Heart left ventricle (tissue), 13 donors: Measurements from ENCODE around the gene SLC6A18.

Source experiments
- POLR2A ChIP-seq, 2 donors: fragments of 450-650 bp; IDR thresholded peaks; one replicate each; pipeline ENCODE4 v1.6.1; 2017; ENCODE audit warnings: antibody characterized with exemption in 2 of 2, mild to moderate bottlenecking in 2 of 2, moderate library complexity in 2 of 2
- TF ChIP-seq, protein P1 (sequence below), 12 donors: fragments of 200-600 bp; sonication (generic) in 4 of 12; IDR thresholded peaks; one replicate each; pipeline versions ENCODE4 v1.5.0 to v1.8.0; 2018 to 2022; ENCODE audit warnings: antibody characterized with exemption in 12 of 12, mild to moderate bottlenecking in 5 of 12
- donor health status: ischemic (EF 13 %, LVEDD 7.1; RV severe dilation, severe dysfunction).
- donor health status: DM: no; HTN: yes; CAD: no.
- donor health status: DM: no; HTN: no; CAD: no.
- donor health status: ischemic (EF 25% LVEDD 6.9; RV normal size, moderate dysfunction).
- donor health status: ischemic (EF 25% LVEDD 5.7; RV mildly dilated, moderate dysfunction).
- donor health status: ischemic (EF 35%, LVEDD 5.7; RV mildly dilated, moderate dysfunction).
- donor health status: nonischemic (EF 11% LVEDD 7.7; RV severe dilation, severe dysfunction).
- donor health status: DM: yes; HTN: yes; CAD: no.
- donor health status: PGD.
- donor health status: ischemic (EF 29% LVEDD 5.4; RV normal size, mild dysfunction).
- donor health status: nonischemic (EF 23%, LVEDD 6.1; RV moderate dilation, normal function).

- TF ChIP-seq, protein P1, sequence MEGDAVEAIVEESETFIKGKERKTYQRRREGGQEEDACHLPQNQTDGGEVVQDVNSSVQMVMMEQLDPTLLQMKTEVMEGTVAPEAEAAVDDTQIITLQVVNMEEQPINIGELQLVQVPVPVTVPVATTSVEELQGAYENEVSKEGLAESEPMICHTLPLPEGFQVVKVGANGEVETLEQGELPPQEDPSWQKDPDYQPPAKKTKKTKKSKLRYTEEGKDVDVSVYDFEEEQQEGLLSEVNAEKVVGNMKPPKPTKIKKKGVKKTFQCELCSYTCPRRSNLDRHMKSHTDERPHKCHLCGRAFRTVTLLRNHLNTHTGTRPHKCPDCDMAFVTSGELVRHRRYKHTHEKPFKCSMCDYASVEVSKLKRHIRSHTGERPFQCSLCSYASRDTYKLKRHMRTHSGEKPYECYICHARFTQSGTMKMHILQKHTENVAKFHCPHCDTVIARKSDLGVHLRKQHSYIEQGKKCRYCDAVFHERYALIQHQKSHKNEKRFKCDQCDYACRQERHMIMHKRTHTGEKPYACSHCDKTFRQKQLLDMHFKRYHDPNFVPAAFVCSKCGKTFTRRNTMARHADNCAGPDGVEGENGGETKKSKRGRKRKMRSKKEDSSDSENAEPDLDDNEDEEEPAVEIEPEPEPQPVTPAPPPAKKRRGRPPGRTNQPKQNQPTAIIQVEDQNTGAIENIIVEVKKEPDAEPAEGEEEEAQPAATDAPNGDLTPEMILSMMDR (IDR thresholded peaks at IDR 0.05): no peak
- no peak for TF ChIP-seq POLR2A (IDR thresholded peaks at IDR 0.05)
Observed at GRCh38 chr5:1209489-1209852, 15.7 kb upstream of the SLC6A18 start.
